Ishikawa (cell line): ENCODE data around the gene STX17.

Experiments used
- CREB1 ChIP-seq: IDR thresholded peaks from 2 replicates; pipeline ENCODE4 v1.6.1; 2012; ENCODE audit warnings: low read depth
- EP300 ChIP-seq: IDR thresholded peaks from 2 replicates; pipeline ENCODE4 v1.6.1; 2012; ENCODE audit warnings: borderline replicate concordance
- MAX ChIP-seq: IDR thresholded peaks from 2 replicates; pipeline ENCODE4 v1.6.1; 2012
- RAD21 ChIP-seq: IDR thresholded peaks from 2 replicates; pipeline ENCODE4 v1.6.1; 2012; ENCODE audit warnings: low read depth
- REST ChIP-seq: IDR thresholded peaks from 2 replicates; pipeline ENCODE4 v1.6.1; 2012; ENCODE audit warnings: low read depth, mild to moderate bottlenecking
- TCF12 ChIP-seq: IDR thresholded peaks from 2 replicates; pipeline ENCODE4 v1.6.1; 2012; ENCODE audit warnings: low read depth
- TEAD4 ChIP-seq: IDR thresholded peaks from 2 replicates; pipeline ENCODE4 v1.6.1; 2012
- YY1 ChIP-seq: IDR thresholded peaks from 2 replicates; pipeline ENCODE4 v1.6.1; 2012; ENCODE audit warnings: low read depth

- TF ChIP-seq REST (no peak), RAD21 (no peak), YY1 (no peak), TCF12 (no peak), EP300 (no peak), MAX (no peak), TEAD4 (no peak), CREB1 (no peak)
These were observed 113.1 kb downstream of the STX17 start for GRCh38 chr9:100019541-100019940.
